HCT116 (cell line): ENCODE data around the gene NCAPG2. TPM values are rescaled to one million over a fixed set of nuclear protein-coding genes. Genes with fewer than 3 reads are reported as not detected.

ENCODE experiments used
- ATAC-seq: fragments of 200-7000 bp; cut with Tn5 transposase; 2 replicates; pipeline ENCODE4 v1.9.1; 2020; ENCODE audit warnings: mild to moderate bottlenecking, moderate library complexity
- BruUV-seq: library from RNA; stranded (reverse); fragments of 400-500 nt; replicated peaks from 2 replicates; lab custom pipeline; 2021; lab: Mats Ljungman, UMichigan
- CTCF ChIA-PET: fragments of 300-600 bp; sonication (Branson Sonifier 250); formaldehyde crosslinking; loops from one replicate; lab custom pipeline; 2021; ENCODE audit warnings: antibody characterized with exemption; lab: Charles Lee
- POLR2A ChIA-PET: fragments of 300-600, 350-600 bp; sonication (Branson Sonifier 250); formaldehyde crosslinking; loops from one replicate; lab custom pipeline; 2021; ENCODE audit warnings: antibody characterized with exemption; lab: Charles Lee
- RAD21 ChIA-PET, 2 experiments: fragments of 300-600 bp; sonication (Branson Sonifier 250); formaldehyde crosslinking; loops; one replicate each; lab custom pipeline; 2023; ENCODE audit warnings: low total read pairs in 2 of 2; ENCODE audit not compliant: uncharacterized antibody in 2 of 2, unreplicated experiment in 2 of 2, low non-redundant PET in 1 of 2; lab: Charles Lee
- DNase-seq: peaks from one replicate; pipeline ENCODE4 v3.0.0-alpha.2; 2010; ENCODE audit warnings: low read depth, low spot score
- H2AFZ ChIP-seq: fragments of 200-600 bp; shearing (Covaris generic), sonication (generic); 2 replicates; pipeline ENCODE4 v1.6.1; 2017; ENCODE audit warnings: low read depth, mixed run types, mixed read lengths, antibody characterized with exemption, low read length; ENCODE audit not compliant: poor library complexity, severe bottlenecking
- H3K27ac ChIP-seq: 2 replicates; pipeline ENCODE4 v1.5.1; 2012; ENCODE audit warnings: low read depth, low read length
- H3K27me3 ChIP-seq: fragments of 200-600 bp; sonication (generic); 2 replicates; pipeline ENCODE4 v1.6.1; 2016; ENCODE audit warnings: mixed run types, low read length, mixed read lengths; ENCODE audit not compliant: insufficient read depth
- H3K36me3 ChIP-seq, 2 experiments: fragments of 200-500 bp in 1 of 2; fragments of 200-600 bp in 1 of 2; sonication (Bioruptor generic) in 1 of 2; sonication (generic) in 1 of 2; 2 replicates each; pipeline versions ENCODE4 v1.5.1 to v1.6.1; 2014 to 2016; ENCODE audit warnings: low read length in 2 of 2, inconsistent platforms in 1 of 2, mixed read lengths in 1 of 2, mixed run types in 1 of 2; ENCODE audit not compliant: insufficient read depth in 2 of 2, control insufficient read depth in 1 of 2
- H3K4me1 ChIP-seq, 2 experiments: fragments of 200-600 bp in 1 of 2; sonication (generic) in 1 of 2; 2 replicates each; pipeline versions ENCODE4 v1.5.1 to v1.6.1; 2012 to 2017; ENCODE audit warnings: low read length in 2 of 2, inconsistent platforms in 1 of 2, mild to moderate bottlenecking in 1 of 2, mixed read lengths in 1 of 2, mixed run types in 1 of 2, moderate library complexity in 1 of 2; ENCODE audit not compliant: insufficient read depth in 2 of 2, control insufficient read depth in 1 of 2
- H3K4me2 ChIP-seq: fragments of 200-600 bp; sonication (generic); 2 replicates; pipeline ENCODE4 v1.6.1; 2017; ENCODE audit warnings: mixed run types, low read length, mixed read lengths
- H3K4me3 ChIP-seq, 2 experiments: fragments of 200-600 bp in 1 of 2; sonication (generic) in 1 of 2; replicated peaks in 1 of 2; 2 replicates each; pipeline ENCODE4 v1.5.1; 2011 to 2016; ENCODE audit warnings: low read length in 2 of 2, control low read depth in 1 of 2, low read depth in 1 of 2, mild to moderate bottlenecking in 1 of 2, mixed read lengths in 1 of 2, mixed run types in 1 of 2
- H3K79me2 ChIP-seq: fragments of 200-600 bp; sonication (generic); 2 replicates; pipeline ENCODE4 v1.6.1; 2017; ENCODE audit warnings: mild to moderate bottlenecking, mixed run types, low read length, moderate library complexity, mixed read lengths; ENCODE audit not compliant: insufficient read depth
- H3K9ac ChIP-seq: fragments of 200-600 bp; sonication (generic); 2 replicates; pipeline ENCODE4 v1.6.1; 2016; ENCODE audit warnings: low read length, mixed read lengths
- H3K9me2 ChIP-seq: fragments of 200-600 bp; sonication (generic), shearing (Covaris generic); 2 replicates; pipeline ENCODE4 v1.6.1; 2017; ENCODE audit warnings: mixed run types, mild to moderate bottlenecking, moderate library complexity; ENCODE audit not compliant: insufficient read depth
- H3K9me3 ChIP-seq, 2 experiments: fragments of 200-500 bp in 1 of 2; fragments of 200-600 bp in 1 of 2; sonication (Bioruptor generic) in 1 of 2; sonication (generic) in 1 of 2; 2 replicates each; pipeline ENCODE4 v1.6.1; 2014 to 2017; ENCODE audit warnings: low read length in 2 of 2, mixed read lengths in 2 of 2, inconsistent platforms in 1 of 2, low read depth in 1 of 2, mild to moderate bottlenecking in 1 of 2, mixed run types in 1 of 2, moderate library complexity in 1 of 2; ENCODE audit not compliant: control insufficient read depth in 1 of 2, insufficient read depth in 1 of 2
- H4K20me1 ChIP-seq: fragments of 200-600 bp; sonication (generic), shearing (Covaris generic); 2 replicates; pipeline ENCODE4 v1.6.1; 2017; ENCODE audit warnings: mixed run types, mild to moderate bottlenecking, moderate library complexity; ENCODE audit not compliant: insufficient read depth
- ATF3 ChIP-seq: IDR thresholded peaks from 2 replicates; pipeline ENCODE4 v1.6.1; 2012
- CBX3 ChIP-seq: IDR thresholded peaks from 2 replicates; pipeline ENCODE4 v1.6.1; 2012; ENCODE audit warnings: low read depth
- CEBPB ChIP-seq: IDR thresholded peaks from 2 replicates; pipeline ENCODE4 v1.6.1; 2012; ENCODE audit warnings: low read depth
- EGR1 ChIP-seq: IDR thresholded peaks from 2 replicates; pipeline ENCODE4 v1.6.1; 2012; ENCODE audit warnings: low read depth
- ELF1 ChIP-seq: IDR thresholded peaks from 2 replicates; pipeline ENCODE4 v1.6.1; 2012; ENCODE audit warnings: low read depth, borderline replicate concordance
- EZH2 ChIP-seq: fragments of 200-600 bp; sonication (generic); IDR thresholded peaks from 2 replicates; pipeline ENCODE4 v1.6.1; 2017; ENCODE audit warnings: antibody characterized with exemption, mixed run types
- FOSL1 ChIP-seq: IDR thresholded peaks from 2 replicates; pipeline ENCODE4 v1.6.1; 2012; ENCODE audit warnings: low read depth
- JUND ChIP-seq: IDR thresholded peaks from 2 replicates; pipeline ENCODE4 v1.6.1; 2012
- MAX ChIP-seq: IDR thresholded peaks from 2 replicates; pipeline ENCODE4 v1.6.1; 2012
- POLR2A ChIP-seq: IDR thresholded peaks from 2 replicates; pipeline ENCODE4 v1.7.0; 2011; ENCODE audit warnings: borderline replicate concordance; ENCODE audit not compliant: insufficient read depth, insufficient read length; ENCODE audit errors: extremely low read depth
- POLR2AphosphoS5 ChIP-seq: IDR thresholded peaks from 2 replicates; pipeline ENCODE4 v1.6.1; 2011; ENCODE audit warnings: mild to moderate bottlenecking, low read depth, low read length, moderate library complexity
- RAD21 ChIP-seq: IDR thresholded peaks from 2 replicates; pipeline ENCODE4 v1.6.1; 2012; ENCODE audit warnings: low read depth, mild to moderate bottlenecking
- SP1 ChIP-seq: IDR thresholded peaks from 2 replicates; pipeline ENCODE4 v1.6.1; 2012; ENCODE audit warnings: low read depth
- TCF7L2 ChIP-seq: IDR thresholded peaks from 2 replicates; pipeline ENCODE4 v1.7.0; 2011; ENCODE audit warnings: borderline replicate concordance, inconsistent platforms; ENCODE audit not compliant: insufficient read depth, insufficient read length; ENCODE audit errors: extremely low read depth
- YY1 ChIP-seq: IDR thresholded peaks from 2 replicates; pipeline ENCODE4 v1.6.1; 2011; ENCODE audit warnings: low read length, low read depth, moderate library complexity, mild to moderate bottlenecking; ENCODE audit not compliant: insufficient replicate concordance; ENCODE audit errors: extremely low read depth
- ZBTB33 ChIP-seq: IDR thresholded peaks from 2 replicates; pipeline ENCODE4 v1.6.1; 2011; ENCODE audit warnings: mild to moderate bottlenecking, low read length, moderate library complexity; ENCODE audit not compliant: insufficient replicate concordance; ENCODE audit errors: extremely low read depth
- intact Hi-C: fragments of 100-400 bp; cut with micrococcal nuclease; formaldehyde crosslinking; loops from 2 replicates; pipeline ENCODE4 v1.10.0; 2022
- total RNA-seq: library from RNA; stranded (reverse); gene quantifications from one replicate; pipeline ENCODE4 v1.2.1, GENCODE V29; 2021; ENCODE audit not compliant: unreplicated experiment
- TF ChIP-seq, protein P1 (sequence below), 3 experiments: fragments of 200-600 bp in 1 of 3; sonication (generic) in 1 of 3; IDR thresholded peaks in 2 of 3; conservative IDR thresholded peaks in 1 of 3; 2 replicates each; pipeline ENCODE4 v1.5.1; 2012 to 2017; ENCODE audit warnings: low read depth in 2 of 3, low read length in 2 of 3, antibody characterized with exemption in 1 of 3, borderline replicate concordance in 1 of 3, control low read depth in 1 of 3, mild to moderate bottlenecking in 1 of 3, mixed read lengths in 1 of 3, mixed run types in 1 of 3, moderate library complexity in 1 of 3; ENCODE audit not compliant: insufficient read depth in 1 of 3

NCAPG2 gene
- total RNA-seq, 1 experiment from 2014 or later, result 73.1 TPM

- Histone ChIP-seq H3K36me3 (no peaks in the 10 kb centered on the region; a peak in 1 of 4 replicates), H3K9me3 (no peaks in the 10 kb centered on the region), H3K79me2 (no peaks in the 10 kb centered on the region), H3K9me2 (no peaks in the 10 kb centered on the region), H3K27ac (no peak overlapping the region), H3K4me1 (no peaks in the 10 kb centered on the region), H3K9ac (no peak overlapping the region), H3K27me3 (0 out of 2 replicates have a peak, but pooled peaks cover 7% of the 10 kb centered on the region), H3K4me2 (no peak overlapping the region), H2AFZ (no peak overlapping the region), H4K20me1 (no peaks in the 10 kb centered on the region), H3K4me3 (no peak overlapping the region)
- intact Hi-C loops, result no loop called here
- no peak for TF ChIP-seq CBX3
- TF ChIP-seq CEBPB, result no peak
- BruUV-seq, result no TSS peak
- ATAC-seq (no peak), DNase-seq (no peak)
- ChIA-PET POLR2A (no interaction called here), RAD21 (no interaction called here), CTCF (no interaction called here)
These were observed 18.7 kb upstream of the NCAPG2 start for GRCh38 chr7:158723266-158723665.

DNA sequence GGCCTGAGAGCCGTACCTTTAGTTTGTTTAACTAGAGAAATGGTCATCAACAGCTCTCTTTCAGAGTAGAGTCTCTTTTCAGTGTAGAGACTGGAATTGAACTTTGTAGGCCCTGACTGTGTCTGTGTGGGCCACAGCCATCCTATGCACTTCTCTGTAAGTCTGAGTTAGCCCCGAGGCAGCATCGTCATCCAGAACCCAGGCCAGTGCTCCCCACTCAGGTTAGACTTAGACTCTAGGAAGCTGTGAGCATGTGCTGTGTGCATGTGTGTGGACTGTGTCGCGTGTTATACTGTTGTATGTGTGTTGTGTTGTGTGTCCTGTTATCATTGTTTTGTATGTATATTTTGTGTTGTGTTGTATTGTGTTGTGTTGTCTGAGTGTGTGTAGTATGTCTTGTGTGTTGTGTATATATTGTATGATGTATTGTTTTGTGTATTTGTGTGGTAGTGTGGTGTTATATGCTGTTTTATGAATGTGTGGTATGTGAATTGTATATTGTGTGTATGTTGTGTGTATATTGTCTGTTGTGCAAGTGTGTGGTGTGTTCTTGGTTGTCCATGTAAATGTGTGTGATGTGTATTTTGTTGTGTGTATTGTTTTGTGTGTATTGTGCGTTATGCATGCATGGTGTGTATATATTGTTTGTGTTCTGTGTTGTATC is 18.1 kb upstream of the NCAPG2 start:
- no TSS peak for BruUV-seq
- ChIA-PET RAD21 (no interaction called here), POLR2A (no interaction called here), CTCF (no interaction called here)
- DNase-seq (no peak), ATAC-seq (no peak)
- H3K9ac ChIP-seq, result no peak overlapping the region
- H3K27ac ChIP-seq, result no peak overlapping the region
- H3K27me3 ChIP-seq, result 0 out of 2 replicates have a peak, but pooled peaks cover 12% of the 10 kb centered on the region
- no peak overlapping the region for H2AFZ ChIP-seq
- no peaks in the 10 kb centered on the region for H3K9me3 ChIP-seq
- intact Hi-C loops, result no loop called here
- H3K36me3 ChIP-seq, result no peaks in the 10 kb centered on the region; a peak in 1 of 4 replicates
- no peaks in the 10 kb centered on the region for H3K79me2 ChIP-seq
- no peaks in the 10 kb centered on the region for H3K4me1 ChIP-seq
- no peaks in the 10 kb centered on the region for H4K20me1 ChIP-seq
- H3K4me2 ChIP-seq, result no peak overlapping the region
- no peak overlapping the region for H3K4me3 ChIP-seq
- H3K9me2 ChIP-seq, result no peaks in the 10 kb centered on the region
- TF ChIP-seq FOSL1, result no peak
- TF ChIP-seq CBX3, result no peak
- no peak for TF ChIP-seq RAD21
- TF ChIP-seq CEBPB, result no peak
- TF ChIP-seq EGR1, result no peak
- TF ChIP-seq POLR2A, result no peak
- TF ChIP-seq, protein P1, sequence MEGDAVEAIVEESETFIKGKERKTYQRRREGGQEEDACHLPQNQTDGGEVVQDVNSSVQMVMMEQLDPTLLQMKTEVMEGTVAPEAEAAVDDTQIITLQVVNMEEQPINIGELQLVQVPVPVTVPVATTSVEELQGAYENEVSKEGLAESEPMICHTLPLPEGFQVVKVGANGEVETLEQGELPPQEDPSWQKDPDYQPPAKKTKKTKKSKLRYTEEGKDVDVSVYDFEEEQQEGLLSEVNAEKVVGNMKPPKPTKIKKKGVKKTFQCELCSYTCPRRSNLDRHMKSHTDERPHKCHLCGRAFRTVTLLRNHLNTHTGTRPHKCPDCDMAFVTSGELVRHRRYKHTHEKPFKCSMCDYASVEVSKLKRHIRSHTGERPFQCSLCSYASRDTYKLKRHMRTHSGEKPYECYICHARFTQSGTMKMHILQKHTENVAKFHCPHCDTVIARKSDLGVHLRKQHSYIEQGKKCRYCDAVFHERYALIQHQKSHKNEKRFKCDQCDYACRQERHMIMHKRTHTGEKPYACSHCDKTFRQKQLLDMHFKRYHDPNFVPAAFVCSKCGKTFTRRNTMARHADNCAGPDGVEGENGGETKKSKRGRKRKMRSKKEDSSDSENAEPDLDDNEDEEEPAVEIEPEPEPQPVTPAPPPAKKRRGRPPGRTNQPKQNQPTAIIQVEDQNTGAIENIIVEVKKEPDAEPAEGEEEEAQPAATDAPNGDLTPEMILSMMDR (IDR thresholded peaks at IDR 0.05 in 2 of 3, conservative IDR thresholded peaks at IDR 0.05 in 1 of 3; ENCODE audit: borderline replicate concordance in 1 of 3, insufficient read depth in 1 of 3, low read depth in 2 of 3, low read length in 2 of 3), result no peak
- TF ChIP-seq EZH2, result no peak
- TF ChIP-seq TCF7L2, result no peak
- no peak for TF ChIP-seq ELF1
- no peak for TF ChIP-seq ZBTB33
- no peak for TF ChIP-seq SP1
- TF ChIP-seq MAX, result no peak
- TF ChIP-seq ATF3, result no peak
- TF ChIP-seq YY1, result no peak
- TF ChIP-seq JUND, result no peak
- no peak for TF ChIP-seq POLR2AphosphoS5
